Nephron (organoid): Measurements from ENCODE around the gene PTTG2.
A peak's percentile ranks its signal among the peaks of the same experiment; 100 is the strongest.

Source experiments
- H3K27ac Mint-ChIP-seq, 3 experiments: 2 replicates each; pipeline ENCODE4 v1.8.0; 2020; ENCODE audit warnings: mixed read lengths in 3 of 3, mild to moderate bottlenecking in 2 of 3, moderate library complexity in 1 of 3
- H3K27me3 Mint-ChIP-seq: 2 replicates; pipeline ENCODE4 v1.8.0; 2021; ENCODE audit warnings: low read depth, mild to moderate bottlenecking, moderate library complexity, mixed read lengths
- H3K36me3 Mint-ChIP-seq: 2 replicates; pipeline ENCODE4 v1.8.0; 2020; ENCODE audit warnings: low read depth, mixed read lengths
- H3K4me1 Mint-ChIP-seq: 2 replicates; pipeline ENCODE4 v1.8.0; 2020; ENCODE audit warnings: mixed read lengths
- H3K4me3 Mint-ChIP-seq, 3 experiments: 2 replicates each; pipeline ENCODE4 v1.8.0; 2020; ENCODE audit warnings: mild to moderate bottlenecking in 3 of 3, mixed read lengths in 3 of 3, moderate library complexity in 2 of 3
- H3K9me3 Mint-ChIP-seq: 2 replicates; pipeline ENCODE4 v1.8.0; 2020; ENCODE audit warnings: mixed read lengths
- TF ChIP-seq, protein P1 (sequence below), 3 experiments: fragments of 200-600 bp; sonication (generic); IDR thresholded peaks; one replicate each; pipeline ENCODE4 v1.5.0; 2021; ENCODE audit warnings: antibody characterized with exemption in 3 of 3; ENCODE audit not compliant: unreplicated experiment in 3 of 3

Gene PTTG2

DNA sequence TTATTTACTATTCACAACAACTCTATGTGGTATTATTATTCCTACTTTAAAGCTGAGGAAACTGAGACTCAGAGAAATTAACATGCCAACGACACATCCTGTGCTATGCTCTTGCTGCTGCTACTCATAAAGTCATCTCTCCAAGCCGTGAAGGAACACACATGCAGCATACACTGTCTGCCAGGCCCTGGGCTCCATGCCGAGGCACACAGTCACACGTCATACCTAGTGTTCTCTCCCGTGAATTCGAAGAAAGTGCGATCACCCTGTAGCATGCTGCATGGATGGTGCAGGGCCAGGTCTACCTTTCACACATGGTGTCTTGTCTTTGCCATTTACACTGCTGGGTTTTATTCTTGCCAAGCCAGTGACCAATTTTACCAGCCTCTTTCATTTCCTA lies 35.3 kb upstream of the PTTG2 start:
- H3K36me3 Mint-ChIP-seq, result no peaks in the 10 kb centered on the region
- H3K4me1 Mint-ChIP-seq, result peaks cover 19% of the 10 kb centered on the region
- H3K27ac Mint-ChIP-seq, result no peak overlapping the region
- H3K9me3 Mint-ChIP-seq, result no peaks in the 10 kb centered on the region
- no peak overlapping the region for H3K4me3 Mint-ChIP-seq
- TF ChIP-seq, protein P1, sequence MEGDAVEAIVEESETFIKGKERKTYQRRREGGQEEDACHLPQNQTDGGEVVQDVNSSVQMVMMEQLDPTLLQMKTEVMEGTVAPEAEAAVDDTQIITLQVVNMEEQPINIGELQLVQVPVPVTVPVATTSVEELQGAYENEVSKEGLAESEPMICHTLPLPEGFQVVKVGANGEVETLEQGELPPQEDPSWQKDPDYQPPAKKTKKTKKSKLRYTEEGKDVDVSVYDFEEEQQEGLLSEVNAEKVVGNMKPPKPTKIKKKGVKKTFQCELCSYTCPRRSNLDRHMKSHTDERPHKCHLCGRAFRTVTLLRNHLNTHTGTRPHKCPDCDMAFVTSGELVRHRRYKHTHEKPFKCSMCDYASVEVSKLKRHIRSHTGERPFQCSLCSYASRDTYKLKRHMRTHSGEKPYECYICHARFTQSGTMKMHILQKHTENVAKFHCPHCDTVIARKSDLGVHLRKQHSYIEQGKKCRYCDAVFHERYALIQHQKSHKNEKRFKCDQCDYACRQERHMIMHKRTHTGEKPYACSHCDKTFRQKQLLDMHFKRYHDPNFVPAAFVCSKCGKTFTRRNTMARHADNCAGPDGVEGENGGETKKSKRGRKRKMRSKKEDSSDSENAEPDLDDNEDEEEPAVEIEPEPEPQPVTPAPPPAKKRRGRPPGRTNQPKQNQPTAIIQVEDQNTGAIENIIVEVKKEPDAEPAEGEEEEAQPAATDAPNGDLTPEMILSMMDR (IDR thresholded peaks at IDR 0.05; ENCODE audit: unreplicated experiment in 3 of 3), result no peak
- no peaks in the 10 kb centered on the region for H3K27me3 Mint-ChIP-seq

DNA sequence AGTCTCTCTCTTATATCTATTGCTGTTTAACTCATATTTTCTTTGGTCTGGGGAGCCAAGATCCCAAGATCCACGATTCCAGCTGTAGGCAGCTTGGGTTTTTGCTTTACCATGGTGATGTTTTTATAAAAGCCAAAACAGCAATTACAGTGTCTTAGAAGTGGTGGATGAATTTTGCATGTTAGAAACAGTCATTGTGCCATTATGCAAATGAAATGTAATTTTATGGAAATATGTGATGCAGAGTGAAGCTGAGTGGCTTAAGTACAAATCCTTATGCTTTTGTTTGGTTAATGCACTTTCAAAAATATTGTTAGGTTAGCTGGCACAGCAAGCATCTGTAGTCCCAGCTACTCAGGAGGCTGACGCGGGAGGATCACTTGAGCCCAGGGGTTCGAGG lies 32.8 kb upstream of the PTTG2 start:
- H3K36me3 Mint-ChIP-seq, result no peaks in the 10 kb centered on the region
- TF ChIP-seq, protein P1 (IDR thresholded peaks at IDR 0.05; ENCODE audit: unreplicated experiment in 3 of 3), result no peak
- H3K4me1 Mint-ChIP-seq, result peaks cover 29% of the 10 kb centered on the region
- H3K4me3 Mint-ChIP-seq, result no peak overlapping the region
- no peaks in the 10 kb centered on the region for H3K9me3 Mint-ChIP-seq
- no peaks in the 10 kb centered on the region for H3K27me3 Mint-ChIP-seq
- H3K27ac Mint-ChIP-seq, result peak overlapping the region in 1 of 3 experiments; percentile 36

DNA sequence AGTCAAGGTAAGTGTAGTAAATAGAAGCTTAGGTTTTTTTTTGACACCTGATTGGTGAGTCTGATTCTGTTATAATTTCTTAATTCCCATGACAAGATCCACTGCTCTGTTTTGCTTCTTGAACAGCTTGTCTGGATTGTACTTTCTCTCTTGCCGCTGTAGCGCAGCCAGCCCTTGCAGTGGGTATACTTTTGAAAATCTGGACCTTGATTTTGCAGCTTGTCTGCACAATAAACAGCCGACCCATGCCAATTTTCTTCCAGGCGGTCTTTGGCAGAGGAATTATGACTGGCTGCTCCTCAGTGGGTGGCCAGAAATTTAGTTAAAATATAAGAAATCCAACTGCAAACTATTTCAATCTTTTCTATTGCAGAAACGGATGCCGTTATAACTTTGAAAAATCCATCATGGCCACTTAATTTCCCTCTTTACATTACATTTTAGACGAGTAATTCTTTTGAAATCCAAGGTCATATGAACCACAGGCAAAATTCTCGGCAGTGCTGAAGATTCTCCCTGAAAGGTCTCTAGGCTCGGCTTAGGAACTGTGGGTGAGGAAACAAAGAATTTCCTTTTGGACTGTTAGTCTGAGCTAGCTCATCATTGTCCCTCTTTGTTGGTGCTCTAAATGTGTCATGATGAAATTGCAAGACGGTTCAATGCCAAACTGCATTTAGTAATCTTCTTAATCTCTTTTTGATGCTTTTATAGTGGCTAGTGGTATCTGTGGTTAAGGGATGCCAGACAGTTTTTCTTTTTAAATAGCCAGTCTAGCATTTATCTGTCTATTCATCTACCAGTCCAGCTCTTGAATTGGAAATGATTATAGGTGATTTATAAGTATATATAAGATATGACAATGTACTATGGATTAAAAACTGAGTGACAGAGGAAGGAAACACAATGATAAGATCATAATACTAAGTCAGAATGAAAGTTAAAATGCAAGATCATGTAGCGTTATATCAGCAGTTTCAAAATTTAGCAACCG lies 31.5 kb upstream of the PTTG2 start:
- Mint-ChIP-seq H3K4me3 (no peak overlapping the region), H3K27ac (peak overlapping the region in 1 of 3 experiments; percentile 12), H3K27me3 (no peaks in the 10 kb centered on the region), H3K9me3 (peaks cover 2% of the 10 kb centered on the region), H3K36me3 (no peaks in the 10 kb centered on the region), H3K4me1 (peaks cover 29% of the 10 kb centered on the region)
- TF ChIP-seq, protein P1 (IDR thresholded peaks at IDR 0.05; ENCODE audit: unreplicated experiment in 3 of 3), result no peak

DNA sequence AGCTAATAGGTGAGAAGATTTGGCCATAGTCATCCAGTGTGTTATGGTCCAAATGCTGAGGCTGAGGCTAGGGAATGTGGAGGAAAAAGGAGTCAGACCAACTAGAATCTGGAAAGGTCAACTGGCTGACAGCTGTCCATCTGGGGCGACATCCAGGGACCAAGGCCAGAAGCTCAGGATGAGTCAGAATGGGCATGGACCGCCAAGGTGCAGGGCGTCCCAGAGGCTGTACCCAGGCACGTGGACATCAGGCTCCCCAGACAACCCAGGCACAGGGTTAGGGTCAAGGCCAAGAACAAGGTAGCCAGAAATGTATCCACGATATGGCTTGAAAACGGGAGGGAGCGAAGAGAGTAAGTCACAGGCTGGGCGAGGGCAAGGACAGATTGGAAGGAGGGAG lies 26.1 kb upstream of the PTTG2 start:
- H3K27ac Mint-ChIP-seq, result no peak overlapping the region
- H3K9me3 Mint-ChIP-seq, result peaks cover 5% of the 10 kb centered on the region
- no peaks in the 10 kb centered on the region for H3K36me3 Mint-ChIP-seq
- no peaks in the 10 kb centered on the region for H3K27me3 Mint-ChIP-seq
- H3K4me1 Mint-ChIP-seq, result peaks cover 16% of the 10 kb centered on the region
- H3K4me3 Mint-ChIP-seq, result no peak overlapping the region
- TF ChIP-seq, protein P1 (IDR thresholded peaks at IDR 0.05; ENCODE audit: unreplicated experiment in 3 of 3), result no peak

DNA sequence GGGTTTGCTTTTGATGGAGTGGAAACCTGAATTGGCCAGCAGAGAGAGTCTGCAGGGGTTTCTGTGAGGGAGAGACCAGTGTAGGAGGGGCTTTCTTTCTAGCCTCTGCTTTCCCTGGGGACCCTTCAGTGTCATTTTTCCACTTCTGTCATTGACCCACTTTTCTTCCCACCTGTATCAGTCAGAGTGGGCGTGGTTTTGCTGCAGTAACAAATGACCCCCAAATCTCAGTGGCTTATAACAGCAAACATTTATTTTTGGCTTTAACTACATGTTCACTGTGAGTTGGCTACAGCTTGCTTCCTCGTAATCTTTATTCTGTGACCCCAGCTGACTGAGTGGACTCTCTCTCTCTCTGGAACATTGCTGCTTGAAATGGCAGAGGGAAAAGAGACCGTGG lies 25.6 kb upstream of the PTTG2 start:
- Mint-ChIP-seq H3K4me1 (peaks cover 13% of the 10 kb centered on the region), H3K4me3 (no peak overlapping the region), H3K27ac (no peak overlapping the region), H3K36me3 (no peaks in the 10 kb centered on the region), H3K9me3 (peaks cover 5% of the 10 kb centered on the region), H3K27me3 (no peaks in the 10 kb centered on the region)
- TF ChIP-seq, protein P1 (IDR thresholded peaks at IDR 0.05; ENCODE audit: unreplicated experiment in 3 of 3), result no peak

DNA sequence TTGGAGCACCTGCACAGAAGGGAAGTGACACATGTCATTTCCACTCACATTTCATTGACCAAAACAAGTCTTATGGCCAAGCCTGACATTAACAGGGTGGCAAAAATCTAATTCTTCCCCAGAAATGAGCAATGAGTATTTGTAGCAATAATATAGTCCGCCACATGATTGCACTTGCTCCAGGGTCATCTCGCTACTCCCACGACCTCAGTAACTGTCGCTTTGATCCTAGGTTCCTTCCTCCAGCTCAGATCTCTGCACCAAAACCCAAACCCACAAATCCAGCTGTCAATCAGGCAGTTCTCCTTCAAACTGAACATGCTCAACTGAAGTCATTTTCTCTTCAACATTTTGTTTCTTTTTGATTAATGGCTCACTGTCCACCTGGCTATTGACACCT lies 25.2 kb upstream of the PTTG2 start:
- Mint-ChIP-seq H3K27me3 (no peaks in the 10 kb centered on the region), H3K9me3 (peaks cover 5% of the 10 kb centered on the region), H3K4me3 (no peak overlapping the region), H3K36me3 (no peaks in the 10 kb centered on the region), H3K4me1 (peaks cover 9% of the 10 kb centered on the region), H3K27ac (no peak overlapping the region)
- TF ChIP-seq, protein P1 (IDR thresholded peaks at IDR 0.05; ENCODE audit: unreplicated experiment in 3 of 3), result no peak
